GM18951 (cell line): Measurements from ENCODE around the gene SAP30L.

Experiments
- POLR2A ChIP-seq: IDR thresholded peaks from 4 replicates; pipeline ENCODE4 v1.6.1; 2011; ENCODE audit warnings: mild to moderate bottlenecking; ENCODE audit not compliant: insufficient read length, insufficient read depth; ENCODE audit errors: extremely low read depth
- in situ Hi-C: fragments of 300-500 bp; cut with MboI; formaldehyde crosslinking; loops from one replicate; pipeline ENCODE4 v1.12.0; 2022; ENCODE audit warnings: low sequenced_read_pairs, mixed read lengths, inconsistent platforms; ENCODE audit not compliant: unreplicated experiment

The SAP30L gene

DNA sequence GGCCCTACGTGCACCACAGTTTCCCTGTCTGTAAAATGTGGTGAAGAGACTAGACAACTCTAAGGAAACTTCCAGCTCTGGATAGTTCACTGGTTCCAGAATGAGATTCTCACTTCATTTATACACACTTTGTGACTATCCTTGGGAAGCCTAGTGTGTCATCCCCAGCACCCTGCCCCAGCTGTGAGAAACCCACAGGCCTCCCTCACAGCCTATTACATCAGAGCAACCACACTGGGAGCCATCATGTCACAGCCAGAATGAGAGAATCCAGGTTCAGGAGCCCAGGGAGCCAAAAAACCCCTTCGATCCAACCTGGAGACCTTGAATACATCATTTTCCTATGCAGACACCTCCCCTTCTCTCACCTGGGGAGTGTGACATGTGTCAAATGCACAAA, 53.2 kb downstream of the SAP30L start:
- in situ Hi-C loops = no loop called here
- no peak for TF ChIP-seq POLR2A

- in situ Hi-C loops = no loop called here
- no peak for TF ChIP-seq POLR2A
Observed at GRCh38 chr5:154501566-154501965, 55.8 kb downstream of the SAP30L start.

DNA sequence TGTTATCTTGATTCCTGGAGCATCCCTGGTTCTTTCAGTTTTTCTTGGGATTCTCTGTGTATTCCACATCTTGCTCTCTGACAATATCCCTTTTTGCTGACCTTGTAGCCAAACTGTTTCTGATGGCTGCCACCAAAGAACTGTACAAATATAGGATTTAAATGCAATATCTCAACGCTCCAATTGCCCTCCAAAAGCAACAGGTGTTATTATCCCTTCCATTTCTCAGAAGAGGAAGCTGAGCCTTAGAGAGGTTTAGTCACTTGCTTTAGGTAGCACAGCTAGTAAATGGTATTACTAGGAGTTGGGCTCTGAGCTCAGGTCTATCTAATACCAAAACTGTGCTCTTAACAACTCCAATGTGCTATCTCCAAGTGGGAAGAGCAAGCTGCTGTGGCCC, 56.4 kb downstream of the SAP30L start:
- in situ Hi-C loops = no loop called here

GRCh38 chr5:154503698-154504039, 57.9 kb downstream of the SAP30L start:
- TF ChIP-seq POLR2A = no peak
- in situ Hi-C loops = no loop called here

More for the DNA sequence above, 56.4 kb downstream of the SAP30L start:
- TF ChIP-seq POLR2A = no peak

DNA sequence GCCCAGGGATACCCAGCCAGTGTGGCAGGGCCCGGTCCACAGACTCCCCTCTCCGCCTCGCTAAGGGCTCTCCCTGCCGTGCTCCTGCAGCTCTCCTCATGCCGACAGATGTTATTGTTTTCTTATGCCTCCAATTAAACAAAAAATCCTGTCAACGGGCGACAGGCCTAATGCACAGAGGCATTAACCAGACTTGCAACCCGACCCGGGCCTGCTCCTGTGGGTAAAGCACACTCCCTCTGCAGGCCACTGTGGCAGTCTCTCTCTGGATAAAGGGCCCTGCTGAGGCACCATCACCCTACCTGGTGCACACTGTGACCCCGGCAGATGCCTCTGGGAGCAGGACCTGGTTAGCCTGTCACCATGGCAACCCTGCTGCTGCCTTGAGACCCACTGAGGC, 59.8 kb downstream of the SAP30L start:
- in situ Hi-C loops = no loop called here
- no peak for TF ChIP-seq POLR2A

GRCh38 chr5:154506049-154506715, 60.4 kb downstream of the SAP30L start:
- TF ChIP-seq POLR2A = no peak
- in situ Hi-C loops = no loop called here

GRCh38 chr5:154506716-154507080, 60.9 kb downstream of the SAP30L start:
- in situ Hi-C loops = no loop called here
- no peak for TF ChIP-seq POLR2A

DNA sequence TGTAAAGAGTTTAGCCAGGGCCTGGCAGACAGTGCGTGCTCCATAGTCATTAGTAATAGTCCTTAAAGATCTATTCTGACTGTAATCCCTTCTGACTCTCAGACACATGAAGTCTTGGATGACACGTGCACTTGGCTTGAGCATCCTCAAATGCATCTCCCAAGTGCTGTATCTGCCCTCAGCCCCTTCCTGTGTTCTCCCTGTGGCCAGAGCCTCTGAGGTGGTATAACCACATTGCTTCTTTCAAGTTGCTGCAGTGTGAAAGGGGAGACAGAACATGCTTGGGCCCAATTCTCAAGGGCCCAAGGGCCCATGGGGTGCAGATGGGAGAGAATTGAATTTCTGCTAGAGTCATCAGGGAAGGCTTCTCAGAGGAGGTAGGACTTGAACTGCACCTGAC, 62.3 kb downstream of the SAP30L start:
- no peak for TF ChIP-seq POLR2A
- in situ Hi-C loops = no loop called here

- TF ChIP-seq POLR2A = no peak
- in situ Hi-C loops = no loop called here
Observed at GRCh38 chr5:154509784-154510555, 64.2 kb downstream of the SAP30L start.
